ENCODE results near the gene UBL7.
A peak's percentile ranks its signal among the peaks of the same experiment; 100 is the strongest.
"Not testable (repeated sequence)": the region's sequence is repeated elsewhere in the genome, so short reads cannot be mapped to it uniquely, and the experiment has no call there.

UBL7 gene, protein sequence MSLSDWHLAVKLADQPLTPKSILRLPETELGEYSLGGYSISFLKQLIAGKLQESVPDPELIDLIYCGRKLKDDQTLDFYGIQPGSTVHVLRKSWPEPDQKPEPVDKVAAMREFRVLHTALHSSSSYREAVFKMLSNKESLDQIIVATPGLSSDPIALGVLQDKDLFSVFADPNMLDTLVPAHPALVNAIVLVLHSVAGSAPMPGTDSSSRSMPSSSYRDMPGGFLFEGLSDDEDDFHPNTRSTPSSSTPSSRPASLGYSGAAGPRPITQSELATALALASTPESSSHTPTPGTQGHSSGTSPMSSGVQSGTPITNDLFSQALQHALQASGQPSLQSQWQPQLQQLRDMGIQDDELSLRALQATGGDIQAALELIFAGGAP

DNA sequence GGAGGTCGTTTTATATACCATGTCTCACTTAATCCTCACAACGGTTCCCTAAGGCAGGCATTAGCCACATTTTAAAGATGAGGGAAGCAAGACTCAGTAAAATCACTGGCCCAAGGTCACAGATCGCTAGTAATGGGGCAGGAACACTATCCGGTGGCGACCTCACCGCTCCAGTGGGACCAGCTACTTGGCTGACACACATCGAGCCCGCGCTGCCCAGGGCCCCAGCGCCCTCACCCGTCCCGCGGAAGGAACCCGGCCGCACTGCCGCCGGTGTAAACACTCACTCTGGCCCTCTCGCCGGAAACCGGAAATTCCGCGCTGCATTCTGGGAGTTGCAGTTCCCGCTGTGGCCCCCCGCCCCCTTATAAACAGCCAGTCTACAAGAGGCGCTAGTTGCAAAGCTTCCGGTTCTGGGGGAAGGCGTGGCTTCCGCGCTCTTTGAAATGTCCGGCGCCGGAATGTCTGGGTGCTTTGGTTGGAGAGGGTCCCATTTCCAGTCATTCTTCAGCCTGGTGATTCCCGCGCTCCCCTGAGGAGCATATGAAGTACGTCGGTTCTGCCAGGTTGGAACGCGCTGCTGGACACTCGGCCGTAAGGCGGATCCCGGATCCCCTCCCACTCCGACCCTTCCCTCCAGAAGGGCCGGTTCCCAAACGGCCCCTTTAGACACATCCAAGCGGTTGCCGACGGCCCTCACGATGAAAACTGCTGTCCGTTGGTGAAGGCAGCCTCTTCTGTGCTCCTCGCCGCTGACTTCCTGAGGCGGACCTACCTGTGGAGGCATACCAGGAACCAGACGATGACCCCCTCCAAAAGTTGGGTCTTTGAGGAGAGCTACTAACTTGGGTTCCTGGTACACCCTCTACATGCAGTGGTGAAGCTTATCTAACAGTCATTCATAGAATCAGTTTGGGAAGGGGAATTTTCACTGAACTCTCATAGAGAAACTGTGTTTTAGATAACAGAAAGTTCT lies at the start of gene UBL7:
UBL7 (minus strand) TSS at position 290 of the 976 bp plus-strand sequence. CDS start 2,293 bp downstream, outside the sequence.
- peak; percentile 95 for DNase-seq

GRCh38 chr15:74506515-74506840 lies 45.5 kb upstream of the UBL7 start:
- DNase-seq = no peak

- DNase-seq = no peak
Observed at GRCh38 chr15:74505837-74506514, 45.0 kb upstream of the UBL7 start.

GRCh38 chr15:74504836-74505235 lies 43.9 kb upstream of the UBL7 start:
- no peak for DNase-seq

DNA sequence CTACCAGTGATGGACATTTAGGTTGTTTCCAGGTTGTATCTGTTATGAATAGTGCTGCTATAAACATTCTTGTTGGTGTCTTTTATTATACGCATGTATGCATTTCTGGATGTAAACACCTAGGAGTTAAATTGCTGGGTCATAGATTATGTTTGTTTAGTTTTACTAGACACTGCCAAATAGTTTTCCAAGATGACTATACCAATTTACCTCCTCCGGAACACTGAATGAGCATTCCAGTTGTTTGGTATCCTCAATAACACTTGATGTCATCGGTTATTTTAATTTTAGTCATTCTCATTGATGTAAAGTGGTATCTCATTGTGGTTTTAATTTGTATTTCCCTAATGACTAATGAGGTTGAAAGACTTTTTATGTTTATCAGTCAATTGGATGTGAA lies 43.5 kb upstream of the UBL7 start:
- DNase-seq = no peak

DNA sequence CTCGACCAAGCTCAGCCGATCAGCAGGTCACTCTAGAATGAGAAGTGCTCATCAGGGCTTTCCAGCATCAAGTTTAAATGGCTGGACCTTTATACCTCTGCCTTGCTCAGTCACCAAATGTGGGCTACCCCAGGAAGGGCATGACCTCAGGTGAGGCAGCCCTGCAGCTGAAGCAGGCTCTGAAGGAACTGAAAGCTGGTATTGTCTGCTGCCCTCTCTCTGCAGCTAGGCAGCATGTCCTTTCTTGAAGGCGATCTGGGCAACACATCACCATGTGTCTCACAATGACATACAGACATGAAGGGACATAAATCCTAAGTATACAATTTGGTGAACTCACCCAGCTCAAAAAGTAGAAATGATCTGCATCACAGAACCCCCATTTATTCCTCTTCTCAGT lies 41.3 kb upstream of the UBL7 start:
- no peak for DNase-seq

GRCh38 chr15:74500401-74500800 lies 39.4 kb upstream of the UBL7 start:
- DNase-seq = no peak

DNA sequence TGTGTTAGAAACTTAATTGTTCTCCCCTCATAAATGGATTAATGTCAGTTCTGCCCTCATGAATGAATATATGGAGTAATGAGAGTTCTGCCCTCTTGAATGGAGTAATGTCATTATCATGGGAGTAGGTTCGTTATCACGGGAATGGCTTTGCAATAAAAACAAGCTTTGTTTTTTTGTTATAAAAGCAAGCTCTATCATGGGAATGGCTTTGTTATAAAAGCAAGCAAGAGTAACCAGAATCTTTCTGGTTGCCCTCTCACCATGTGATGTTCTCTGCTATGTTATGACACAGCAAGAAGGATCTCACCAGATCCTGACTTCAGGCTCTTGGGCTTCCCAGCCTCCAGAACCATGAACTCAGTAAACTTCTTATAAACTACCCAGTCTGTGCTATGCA lies 38.4 kb upstream of the UBL7 start:
- no peak for DNase-seq

GRCh38 chr15:74497584-74497983 lies 36.6 kb upstream of the UBL7 start:
- peak; percentile 57 for DNase-seq

DNA sequence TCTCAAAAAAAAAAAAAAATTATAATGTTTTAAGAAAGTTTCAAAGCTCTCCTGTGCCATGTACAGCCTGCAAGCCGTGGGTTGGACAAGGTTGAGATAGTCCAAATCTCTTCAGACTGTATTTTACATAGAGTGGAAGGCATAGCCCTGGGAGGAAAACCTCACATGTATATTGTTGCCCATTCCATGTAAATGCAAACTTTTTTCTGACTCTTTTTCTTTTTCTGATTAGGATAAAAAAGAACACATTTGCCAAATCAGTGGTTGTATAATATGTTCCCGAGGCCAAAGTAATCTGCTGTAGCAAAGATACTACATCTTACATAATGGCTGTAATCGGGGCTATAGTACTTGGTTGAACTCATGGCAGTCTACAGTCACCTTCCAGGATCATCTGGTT lies 35.7 kb upstream of the UBL7 start:
- no peak for DNase-seq

GRCh38 chr15:74490339-74490689 lies 29.4 kb upstream of the UBL7 start:
- no peak for DNase-seq

GRCh38 chr15:74489518-74490338 lies 28.8 kb upstream of the UBL7 start:
- DNase-seq = no peak

- DNase-seq = no peak
Observed at GRCh38 chr15:74488776-74489175, 27.8 kb upstream of the UBL7 start.

DNA sequence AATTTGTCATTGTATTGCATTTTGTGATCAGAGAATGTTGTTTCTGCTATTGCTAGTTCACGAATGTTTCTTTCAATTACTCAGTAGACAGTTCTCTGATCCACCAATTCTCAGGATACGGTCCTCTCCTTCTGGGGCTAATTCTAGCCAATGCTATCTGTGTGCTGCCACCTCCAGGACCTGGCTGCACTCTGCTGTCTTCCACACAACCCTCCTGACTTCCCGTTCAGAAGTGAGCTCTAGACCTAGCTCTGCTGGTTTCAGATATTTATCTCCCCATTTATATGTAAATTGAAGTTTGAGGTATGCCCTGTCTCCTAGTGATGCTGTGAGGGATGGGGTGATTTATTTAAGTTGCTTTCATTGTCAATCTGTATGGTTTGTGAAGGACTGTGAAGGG lies 21.7 kb upstream of the UBL7 start:
- no peak for DNase-seq

- DNase-seq = not testable (repeated sequence)
Observed at GRCh38 chr15:74480364-74480763, 19.4 kb upstream of the UBL7 start.

- DNase-seq = not testable (repeated sequence)
Observed at GRCh38 chr15:74471621-74472020, 10.7 kb upstream of the UBL7 start.

DNA sequence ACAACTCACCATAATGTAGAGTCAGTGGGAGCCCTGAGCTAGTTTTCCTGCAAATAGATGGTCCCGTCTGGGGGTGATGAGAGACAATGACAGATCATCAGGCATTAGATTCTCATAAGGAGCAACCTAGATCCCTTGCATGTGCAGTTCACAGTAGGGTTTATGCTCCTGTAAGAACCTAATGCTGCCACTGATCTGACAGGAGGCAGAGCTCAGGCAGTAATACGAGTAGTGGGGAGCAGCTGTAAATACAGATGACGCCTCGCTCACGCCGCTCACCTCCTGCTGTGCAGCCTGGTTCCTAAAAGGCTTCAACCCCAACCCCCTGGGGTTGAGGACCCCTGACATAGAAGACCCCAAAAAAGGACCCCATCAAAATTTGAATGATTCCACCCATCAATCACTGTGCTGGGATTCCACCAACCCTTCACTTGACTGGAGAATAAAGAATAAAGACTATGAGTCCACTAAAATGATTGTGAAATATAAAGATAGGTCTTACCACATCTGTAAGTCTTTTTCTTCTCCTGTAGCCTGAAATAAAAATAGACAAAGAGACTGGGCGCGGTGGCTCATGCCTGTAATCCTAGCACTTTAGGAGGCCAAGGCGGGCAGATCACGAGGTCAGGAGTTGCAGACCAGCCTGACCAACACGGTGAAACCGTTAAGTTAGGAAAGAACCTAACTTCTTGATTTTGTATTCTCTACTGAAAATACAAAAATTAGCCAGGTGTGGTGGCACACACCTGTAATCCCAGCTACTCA lies 9.9 kb upstream of the UBL7 start:
- no peak for DNase-seq

- no peak for DNase-seq
Observed at GRCh38 chr15:74468341-74469032, 7.5 kb upstream of the UBL7 start.

GRCh38 chr15:74466570-74466969 lies 5.6 kb upstream of the UBL7 start:
- DNase-seq = no peak

GRCh38 chr15:74464897-74465296 lies 3.9 kb upstream of the UBL7 start:
- DNase-seq = no peak

GRCh38 chr15:74464216-74464615 lies 3.3 kb upstream of the UBL7 start:
- no peak for DNase-seq
